H1 (cell line): Measurements from ENCODE around the gene LLGL2.

Experiments used
- CHD2 ChIP-seq: IDR thresholded peaks from 2 replicates; pipeline ENCODE4 v1.6.1; 2012; ENCODE audit warnings: low read length, improper control_type of control experiment
- EP300 ChIP-seq, 2 experiments: IDR thresholded peaks; 1 replicate in 1 of 2; 2 replicates in 1 of 2; pipeline ENCODE4 v1.6.1; 2011 to 2012; ENCODE audit warnings: low read depth in 2 of 2, low read length in 2 of 2, mild to moderate bottlenecking in 2 of 2, borderline replicate concordance in 1 of 2, inconsistent platforms in 1 of 2, moderate library complexity in 1 of 2
- GTF2F1 ChIP-seq: IDR thresholded peaks from 2 replicates; pipeline ENCODE4 v1.6.1; 2012; ENCODE audit warnings: low read depth, low read length, improper control_type of control experiment, borderline replicate concordance
- TCF12 ChIP-seq: IDR thresholded peaks from 2 replicates; pipeline ENCODE4 v1.6.1; 2011; ENCODE audit warnings: low read depth, mild to moderate bottlenecking, low read length
- USF2 ChIP-seq: IDR thresholded peaks from 2 replicates; pipeline ENCODE4 v1.6.1; 2011; ENCODE audit warnings: low read length, improper control_type of control experiment

GRCh38 chr17:75481194-75482068 is 44.1 kb upstream of the LLGL2 start:
- TF ChIP-seq TCF12 (no peak), CHD2 (no peak), USF2 (no peak), GTF2F1 (no peak), EP300 (IDR thresholded peaks at IDR 0.05; ENCODE audit: borderline replicate concordance in 1 of 2, low read depth in 2 of 2, low read length in 2 of 2) (no peak)
